GM18508 (cell line): Measurements from ENCODE around the gene TLR7.

Source experiments
- ATAC-seq: cut with Tn5 transposase; IDR thresholded peaks from one replicate; pipeline ENCODE4 v1.9.1; 2021; ENCODE audit warnings: moderate number of reproducible peaks; ENCODE audit not compliant: insufficient read depth, unreplicated experiment

Gene TLR7

GRCh38 chrX:12887767-12888166 lies 20.9 kb downstream of the TLR7 start:
- ATAC-seq: no peak

GRCh38 chrX:12890467-12890866 lies 23.6 kb downstream of the TLR7 start:
- peak; percentile 59 for ATAC-seq

GRCh38 chrX:12891171-12891570 lies 24.3 kb downstream of the TLR7 start:
- ATAC-seq: no peak

- ATAC-seq: no peak
These were observed 25.1 kb downstream of the TLR7 start for GRCh38 chrX:12891915-12892506.

GRCh38 chrX:12892716-12893115 lies 25.8 kb downstream of the TLR7 start:
- no peak for ATAC-seq

- no peak for ATAC-seq
These were observed 27.5 kb downstream of the TLR7 start for GRCh38 chrX:12894074-12895030.

- no peak for ATAC-seq
These were observed 29.0 kb downstream of the TLR7 start for GRCh38 chrX:12895866-12896265.

GRCh38 chrX:12896935-12897334 lies 30.1 kb downstream of the TLR7 start:
- ATAC-seq: no peak

GRCh38 chrX:12898073-12898472 lies 31.2 kb downstream of the TLR7 start:
- no peak for ATAC-seq

- ATAC-seq: no peak
These were observed 32.6 kb downstream of the TLR7 start for GRCh38 chrX:12899506-12899905.

GRCh38 chrX:12901486-12901885 lies 34.6 kb downstream of the TLR7 start:
- ATAC-seq: no peak

GRCh38 chrX:12903646-12904045 lies 36.8 kb downstream of the TLR7 start:
- ATAC-seq: no peak

GRCh38 chrX:12906046-12906761 lies 39.3 kb downstream of the TLR7 start, which contains the start of gene TLR8:
TSS of gene TLR8 (plus strand) at chrX:12906620. CDS start at chrX:12906707, 87 bp downstream.
- ATAC-seq: no peak

- ATAC-seq: no peak
These were observed 43.7 kb downstream of the TLR7 start for GRCh38 chrX:12910423-12911121.

GRCh38 chrX:12911122-12911470 lies 44.2 kb downstream of the TLR7 start:
- no peak for ATAC-seq

- ATAC-seq: no peak
These were observed 46.1 kb downstream of the TLR7 start for GRCh38 chrX:12912791-12913482.

- ATAC-seq: no peak
These were observed 50.9 kb downstream of the TLR7 start for GRCh38 chrX:12917753-12918152.

- no peak for ATAC-seq
These were observed 52.2 kb downstream of the TLR7 start for GRCh38 chrX:12919051-12919450.

GRCh38 chrX:12919620-12920019 lies 52.7 kb downstream of the TLR7 start:
- ATAC-seq: no peak

- no peak for ATAC-seq
These were observed 54.1 kb downstream of the TLR7 start for GRCh38 chrX:12920990-12921389.
